Kidney (tissue), 14 donors: ENCODE results near the gene C19orf38. TPM values are rescaled to one million over a fixed set of nuclear protein-coding genes. Genes with fewer than 3 reads are reported as not detected.
"Not testable (repeated sequence)": the region's sequence is repeated elsewhere in the genome, so short reads cannot be mapped to it uniquely, and the experiment has no call there.

Experiments used
- DNase-seq, 5 donors: peaks; one replicate each; pipeline ENCODE4 v3.0.0-alpha.2; 2013 to 2020
- FAIRE-seq: peaks from 2 replicates; lab custom pipeline; 2012; peaks lifted over from hg19 to GRCh38; lab: Jason Lieb, UNC
- H3K27ac ChIP-seq, 2 donors: one replicate each; pipeline ENCODE4 v1.7.0; 2013; ENCODE audit warnings: low read depth in 2 of 2, low read length in 2 of 2, inconsistent platforms in 1 of 2
- H3K27me3 ChIP-seq: one replicate; pipeline ENCODE4 v1.7.1; 2013; ENCODE audit warnings: low read length, inconsistent platforms; ENCODE audit not compliant: control insufficient read depth, insufficient read depth
- H3K36me3 ChIP-seq, 3 donors: one replicate each; pipeline versions ENCODE4 v1.7.0 to v1.7.1; 2013; ENCODE audit warnings: low read length in 3 of 3, control low read depth in 1 of 3, inconsistent platforms in 1 of 3; ENCODE audit not compliant: insufficient read depth in 3 of 3, control insufficient read depth in 2 of 3
- H3K4me1 ChIP-seq, 3 donors: one replicate each; pipeline versions ENCODE4 v1.7.0 to v1.7.1; 2013; ENCODE audit warnings: low read length in 3 of 3, inconsistent platforms in 1 of 3, low read depth in 1 of 3; ENCODE audit not compliant: control insufficient read depth in 2 of 3, insufficient read depth in 2 of 3
- H3K4me3 ChIP-seq, 3 donors: one replicate each; pipeline versions ENCODE4 v1.7.0 to v1.8.1; 2013; ENCODE audit warnings: low read length in 3 of 3, control low read depth in 1 of 3, inconsistent platforms in 1 of 3
- H3K9ac ChIP-seq, 3 donors: one replicate each; pipeline versions ENCODE4 v1.7.0 to v1.7.1; 2013; ENCODE audit warnings: low read length in 3 of 3, control low read depth in 1 of 3, inconsistent platforms in 1 of 3
- H3K9me3 ChIP-seq, 3 donors: one replicate each; pipeline versions ENCODE4 v1.7.0 to v1.7.1; 2013; ENCODE audit warnings: low read length in 3 of 3, control low read depth in 1 of 3, inconsistent platforms in 1 of 3; ENCODE audit not compliant: control insufficient read depth in 2 of 3, insufficient read depth in 1 of 3
- CTCF ChIP-seq: IDR thresholded peaks from 3 replicates; pipeline ENCODE4 v1.5.1; 2012; ENCODE audit warnings: mild to moderate bottlenecking, moderate library complexity, borderline replicate concordance; ENCODE audit not compliant: insufficient read depth; ENCODE audit errors: extremely low read depth
- intact Hi-C: fragments of 100-400 bp; cut with DNase I; formaldehyde crosslinking; loops from one replicate; pipeline ENCODE4 v1.11.1; 2022
- polyA plus RNA-seq: library from polyadenylated mRNA; stranded (reverse); fragments of 350-450 nt; fragmentation: Illumina TruSeq; extraction: RNeasy Lipid Tissue Mini Kit (QIAGEN cat#74804); gene quantifications from one replicate; pipeline ENCODE4 v1.2.3, GENCODE V29; 2014; ENCODE audit warnings: low read depth, low replicate concordance; ENCODE audit not compliant: insufficient read depth
- total RNA-seq: library from RNA; stranded (reverse); fragmentation: NEBNext Ultra II Directional; extraction: Animal tissue kit (Norgen Biotek cat#: 25700); gene quantifications from one replicate; pipeline ENCODE4 v1.2.1, GENCODE V29; 2021
- donor health status: control.
- donor health status: control.
- donor health status: control.
- donor health status: control.
- donor health status: control.
- donor health status: DM: yes; HTN: yes; CAD: no.
- donor health status: Normal renal cell carcinoma (clear cell type).

C19orf38 gene
- total and polyA plus RNA-seq, 2 donors from 2014 or later = 2.4 to 3.3 TPM

- Histone ChIP-seq H3K9ac (no peak overlapping the region), H3K4me3 (no peak overlapping the region), H3K4me1 (no peaks in the 10 kb centered on the region), H3K9me3 (no peaks in the 10 kb centered on the region), H3K27ac (no peak overlapping the region), H3K36me3 (no peaks in the 10 kb centered on the region), H3K27me3 (no peaks in the 10 kb centered on the region)
- intact Hi-C loops = no loop called here
- TF ChIP-seq CTCF = no peak
- DNase-seq = no peak
- FAIRE-seq = no peak
Observed at GRCh38 chr19:10852941-10853340, 4.7 kb downstream of the C19orf38 start.

- Histone ChIP-seq H3K9ac (no peak overlapping the region), H3K4me3 (no peak overlapping the region), H3K4me1 (no peaks in the 10 kb centered on the region), H3K9me3 (no peaks in the 10 kb centered on the region), H3K27me3 (no peaks in the 10 kb centered on the region), H3K36me3 (no peaks in the 10 kb centered on the region), H3K27ac (no peak overlapping the region)
- no peak for DNase-seq
- no peak for FAIRE-seq
- intact Hi-C loops = no loop called here
- TF ChIP-seq CTCF = no peak
Observed at GRCh38 chr19:10854350-10855089, 6.3 kb downstream of the C19orf38 start.

DNA sequence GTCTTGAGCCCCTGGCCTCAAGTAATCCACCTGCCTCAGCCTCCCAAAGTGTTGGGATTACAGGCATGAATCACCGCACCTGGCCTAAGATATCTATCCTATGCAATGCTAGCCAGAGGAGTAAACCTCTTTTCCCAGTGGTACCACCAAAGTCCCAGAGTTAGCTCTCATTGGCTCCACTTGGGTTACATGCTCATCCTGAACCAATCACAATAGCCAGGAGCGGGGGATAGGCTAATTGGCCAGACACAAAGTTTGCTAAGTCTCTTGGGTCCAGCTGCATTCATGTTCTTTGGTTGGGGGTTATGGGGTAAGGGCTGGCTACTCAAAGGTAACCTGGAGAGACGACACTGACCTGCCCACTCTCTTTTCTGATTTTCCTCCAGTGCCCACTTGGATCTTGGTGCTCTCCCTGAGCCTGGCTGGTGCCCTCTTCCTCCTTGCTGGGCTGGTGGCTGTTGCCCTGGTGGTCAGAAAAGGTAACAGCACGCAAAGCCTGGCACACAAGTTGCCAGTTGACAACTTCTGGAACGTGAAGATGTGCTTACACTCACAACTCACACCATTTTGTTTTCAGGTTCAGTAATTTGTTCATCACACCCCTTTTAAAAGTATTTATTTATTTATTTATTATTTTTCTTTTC is 7.8 kb downstream of the C19orf38 start:
- intact Hi-C loops = no loop called here
- Histone ChIP-seq H3K9ac (no peak overlapping the region), H3K27ac (no peak overlapping the region), H3K27me3 (no peaks in the 10 kb centered on the region), H3K36me3 (no peaks in the 10 kb centered on the region), H3K4me1 (no peaks in the 10 kb centered on the region), H3K4me3 (no peak overlapping the region), H3K9me3 (no peaks in the 10 kb centered on the region)
- DNase-seq (no peak), FAIRE-seq (no peak)
- peak; percentile 38 for TF ChIP-seq CTCF

GRCh38 chr19:10856899-10857298 is 8.7 kb downstream of the C19orf38 start:
- H3K4me1 ChIP-seq, FAIRE-seq, intact Hi-C loops, H3K9ac ChIP-seq, H3K4me3 ChIP-seq, H3K27ac ChIP-seq, H3K36me3 ChIP-seq, H3K27me3 ChIP-seq, DNase-seq, H3K9me3 ChIP-seq: not testable (repeated sequence)
